8988T (cell line): ENCODE measurements around the gene GJC3.
"Not testable (repeated sequence)": the region's sequence is repeated elsewhere in the genome, so short reads cannot be mapped to it uniquely, and the experiment has no call there.

ENCODE experiments used
- DNase-seq: peaks from one replicate; pipeline ENCODE4 v3.0.0; 2011

GJC3 gene

GRCh38 chr7:99928188-99928587 is 1.2 kb downstream of the GJC3 start:
- no peak for DNase-seq

- no peak for DNase-seq
Observed at GRCh38 chr7:99927536-99927935, 1.9 kb downstream of the GJC3 start.

DNA sequence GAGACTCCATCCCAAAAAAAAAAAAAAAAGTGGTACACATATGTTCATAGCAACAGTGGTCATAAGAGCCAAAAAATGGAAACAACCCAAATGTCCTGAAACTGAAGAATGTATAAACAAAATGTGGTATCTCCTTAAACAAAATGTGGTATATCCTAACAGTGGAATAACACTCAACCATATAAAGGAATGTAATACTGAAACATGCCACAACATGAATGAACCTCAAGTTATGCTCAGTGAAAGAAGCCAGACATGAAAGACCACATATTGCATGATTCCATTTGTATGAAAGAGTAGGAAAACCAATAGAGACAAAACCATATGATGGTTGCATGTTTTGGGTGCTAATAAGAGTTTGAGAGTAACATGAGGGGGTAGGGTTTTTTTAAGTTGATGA is 3.1 kb downstream of the GJC3 start:
- DNase-seq: no peak

GRCh38 chr7:99923200-99923599 is 6.2 kb downstream of the GJC3 start:
- no peak for DNase-seq

DNA sequence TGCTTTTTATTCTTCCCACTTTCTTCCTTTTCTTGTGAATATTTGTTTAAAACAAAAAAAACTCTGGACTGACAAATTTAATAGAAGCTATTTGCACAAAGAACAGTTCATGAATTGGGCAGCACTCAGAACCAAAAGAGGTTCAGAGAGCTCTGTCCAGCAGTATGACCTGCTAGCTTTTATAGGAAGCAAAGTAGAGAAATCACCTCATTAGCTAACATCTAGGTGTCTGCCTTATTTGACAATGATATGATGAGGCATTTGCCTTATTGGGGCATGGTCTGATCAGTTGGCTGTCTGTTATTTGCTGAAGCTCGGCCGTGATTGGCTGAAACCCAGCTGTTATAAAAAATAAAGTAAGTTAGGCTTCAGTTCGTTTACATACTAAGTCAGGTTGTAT is 9.3 kb downstream of the GJC3 start:
- DNase-seq: no peak

DNA sequence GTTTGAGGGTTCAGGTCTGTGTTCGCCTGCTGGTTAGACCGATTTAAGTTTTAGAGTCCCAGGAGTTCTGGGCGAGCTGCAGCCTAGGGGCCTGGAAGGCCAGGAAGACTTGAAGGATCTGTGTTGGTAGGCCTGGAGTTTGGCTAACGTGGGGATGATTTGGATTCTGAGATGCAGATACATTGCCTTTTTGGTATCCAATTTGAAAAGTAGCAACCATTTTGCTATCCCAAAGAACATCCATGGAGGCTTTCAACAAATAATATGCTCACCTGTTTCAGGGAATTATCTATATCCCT is 9.7 kb downstream of the GJC3 start:
- no peak for DNase-seq

GRCh38 chr7:99918959-99919813 is 10.2 kb downstream of the GJC3 start, which contains the start of gene TRIM4:
TRIM4 (minus strand) TSS chr7:99919530; CDS start chr7:99919401, 129 bp downstream.
- DNase-seq: peak; percentile 77

DNA sequence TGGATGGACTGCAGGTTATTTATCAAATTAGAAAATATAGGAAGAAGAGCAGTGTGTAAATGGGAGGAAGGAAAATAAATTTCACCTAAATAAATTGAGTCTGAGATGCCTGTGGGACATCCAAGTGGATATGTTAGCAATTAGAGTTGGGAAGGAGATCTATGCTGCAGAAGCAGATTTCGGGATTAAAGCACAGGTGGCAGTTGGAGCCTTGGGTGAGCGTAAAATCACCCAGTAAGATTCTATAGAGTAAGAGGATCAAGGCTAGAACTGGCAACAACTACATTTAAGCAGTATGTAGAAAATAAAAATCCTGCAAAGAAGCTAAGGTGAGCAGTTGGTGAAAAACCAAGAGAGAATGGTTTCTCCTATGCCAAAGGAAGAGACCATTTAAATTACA is 18.4 kb downstream of the GJC3 start:
- no peak for DNase-seq

- no peak for DNase-seq
Observed at GRCh38 chr7:99901581-99901980, 27.8 kb downstream of the GJC3 start.

GRCh38 chr7:99899830-99900519 is 29.4 kb downstream of the GJC3 start:
- no peak for DNase-seq

DNA sequence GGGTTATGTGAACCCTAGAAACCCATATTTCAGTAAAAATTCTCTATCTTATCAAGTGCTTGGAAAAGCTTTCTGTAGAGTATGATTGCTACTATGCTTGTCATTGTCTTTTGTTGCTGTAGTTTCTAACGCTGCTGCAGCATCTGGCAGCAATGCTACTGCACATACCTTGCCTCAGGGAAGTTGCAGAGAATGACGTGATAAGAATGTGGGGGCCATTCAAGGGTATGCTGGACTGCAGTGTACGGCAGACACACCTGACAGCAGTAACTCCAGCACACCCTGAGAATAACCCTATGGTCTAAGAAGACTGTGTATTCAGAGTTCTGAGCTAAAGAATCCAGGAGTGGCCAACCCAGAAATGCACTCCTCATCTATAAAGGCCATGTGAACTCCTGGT is 30.6 kb downstream of the GJC3 start:
- no peak for DNase-seq

GRCh38 chr7:99898023-99898357 is 31.4 kb downstream of the GJC3 start:
- DNase-seq: no peak

GRCh38 chr7:99897322-99898022 is 31.9 kb downstream of the GJC3 start:
- DNase-seq: no peak

DNA sequence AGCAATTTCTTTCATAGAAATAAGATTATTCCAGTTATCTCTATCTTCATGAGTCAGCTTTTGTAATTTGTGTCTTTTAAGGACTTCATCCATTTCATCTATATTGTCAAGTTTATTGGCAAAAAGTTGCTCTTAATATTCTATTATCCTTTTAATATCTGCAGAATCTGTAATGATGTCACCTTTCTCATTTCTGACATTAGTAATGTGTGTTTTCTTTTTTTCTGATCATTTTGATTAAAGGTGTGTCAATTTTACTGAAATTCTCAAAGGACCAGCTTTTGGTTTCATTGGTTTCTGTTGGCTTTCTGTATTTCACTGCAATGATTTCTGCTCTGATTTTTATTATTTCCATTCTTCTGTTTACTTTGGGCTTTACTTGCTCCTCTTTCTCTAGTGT is 34.7 kb downstream of the GJC3 start:
- no peak for DNase-seq

GRCh38 chr7:99893280-99893679 is 36.1 kb downstream of the GJC3 start:
- no peak for DNase-seq

DNA sequence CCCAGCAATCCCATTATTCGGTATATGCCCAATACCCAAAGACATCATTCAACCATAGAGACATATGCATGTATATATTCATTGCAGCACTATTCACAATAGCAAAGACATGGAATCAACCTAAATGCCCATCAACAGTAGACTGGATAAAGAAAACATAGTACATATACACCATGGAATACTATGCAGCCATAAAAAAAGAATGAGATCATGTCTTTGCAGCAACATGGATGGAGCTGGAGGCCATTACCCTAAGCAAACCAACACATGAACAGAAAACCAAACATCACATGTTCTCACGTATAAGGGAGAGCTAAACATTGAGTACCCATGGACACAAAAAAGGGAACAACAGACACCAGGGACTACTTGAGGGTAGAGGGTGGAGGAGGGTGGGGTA is 39.1 kb downstream of the GJC3 start:
- not testable (repeated sequence) for DNase-seq

GRCh38 chr7:99888366-99888765 is 41.1 kb downstream of the GJC3 start:
- not testable (repeated sequence) for DNase-seq

- DNase-seq: no peak
Observed at GRCh38 chr7:99881370-99881769, 48.0 kb downstream of the GJC3 start.

DNA sequence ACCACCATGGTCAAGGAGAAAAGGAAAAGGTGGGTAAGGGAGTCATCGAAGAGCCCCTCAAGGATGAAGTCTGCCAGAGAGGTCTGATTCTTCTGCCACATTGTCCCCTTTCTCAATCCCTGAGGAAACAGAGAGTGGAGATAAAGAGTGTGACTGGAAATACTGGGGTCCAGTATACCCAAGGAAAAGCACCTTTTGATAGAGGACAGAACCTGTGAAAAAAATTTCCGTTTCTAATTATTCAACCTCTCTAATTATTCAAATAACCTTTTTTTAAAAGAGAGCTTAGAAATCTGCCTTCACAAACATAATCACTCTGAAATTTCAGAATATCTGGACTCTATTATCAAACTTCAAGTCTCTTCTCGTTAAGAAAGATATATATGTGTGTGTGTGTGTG is 52.5 kb downstream of the GJC3 start, which contains the start of gene OR2AE1:
Gene OR2AE1, minus strand, starts transcription at position 101 of the 400 bp plus-strand sequence. Its CDS starts 0 bp downstream, at position 101.
- DNase-seq: no peak

DNA sequence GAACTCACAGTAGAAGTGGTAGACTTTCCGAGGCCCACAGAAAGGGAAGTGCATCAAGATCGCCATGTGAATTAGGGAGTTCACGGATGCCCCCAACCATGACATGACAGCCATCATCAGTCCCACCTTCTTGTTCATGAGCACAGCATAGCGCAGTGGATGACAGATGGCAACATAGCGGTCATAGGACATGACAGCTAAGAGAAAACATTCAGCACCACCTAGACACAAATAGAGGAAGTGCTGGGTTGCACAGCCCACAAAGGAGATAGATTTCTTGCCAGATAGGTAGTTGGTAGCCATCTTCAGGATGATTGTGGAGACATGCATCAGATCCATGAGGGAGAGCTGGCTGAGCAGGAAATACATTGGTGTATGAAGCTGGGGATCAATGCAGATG is 52.9 kb downstream of the GJC3 start:
- DNase-seq: no peak
